PFSK-1 (cell line): ENCODE measurements around the gene CCDC88C.

Experiments used
- POLR2AphosphoS5 ChIP-seq: IDR thresholded peaks from 2 replicates; pipeline ENCODE4 v1.6.1; 2012; ENCODE audit warnings: low read depth, mild to moderate bottlenecking, control low read depth, low read length, moderate library complexity
- REST ChIP-seq, 2 experiments: IDR thresholded peaks; 2 replicates each; pipeline versions ENCODE4 v1.6.1 to v1.8.0; 2011 to 2012; ENCODE audit warnings: low read depth in 2 of 2, low read length in 2 of 2, control low read depth in 1 of 2, inconsistent platforms in 1 of 2, mild to moderate bottlenecking in 1 of 2, moderate library complexity in 1 of 2; ENCODE audit not compliant: insufficient read depth in 1 of 2
- TAF1 ChIP-seq: IDR thresholded peaks from 2 replicates; pipeline ENCODE4 v1.6.1; 2012; ENCODE audit warnings: low read length, control low read depth, borderline replicate concordance; ENCODE audit not compliant: insufficient read depth

- TF ChIP-seq POLR2AphosphoS5 (no peak), REST (IDR thresholded peaks at IDR 0.05; ENCODE audit: insufficient read depth in 1 of 2, low read depth in 2 of 2, low read length in 2 of 2) (no peak), TAF1 (no peak)
These were observed 164.5 kb downstream of the CCDC88C start for GRCh38 chr14:91252871-91253794.
